OCI-LY3 (cell line): ENCODE data around the gene CD3E.

Source experiments
- H2AFZ ChIP-seq: fragments of 200-600, 300-600 bp; shearing (Covaris generic); 2 replicates; pipeline ENCODE4 v1.6.0; 2014; ENCODE audit warnings: antibody characterized with exemption, low read depth, low read length
- H3K27ac ChIP-seq: fragments of 200-600, 300-600 bp; sonication (generic); 2 replicates; pipeline ENCODE4 v1.5.1; 2014; ENCODE audit warnings: mild to moderate bottlenecking, low read length, moderate library complexity, mixed read lengths
- H3K27me3 ChIP-seq: fragments of 200-600, 300-600 bp; sonication (generic); 2 replicates; pipeline ENCODE4 v1.6.1; 2014; ENCODE audit warnings: low read depth, low read length, mixed read lengths
- H3K36me3 ChIP-seq: fragments of 200-600, 300-600 bp; sonication (generic); replicated peaks from 2 replicates; pipeline ENCODE3; 2014; ENCODE audit warnings: low read depth, low read length, mixed read lengths
- H3K4me1 ChIP-seq: fragments of 300-600, 200-600 bp; sonication (generic); 2 replicates; pipeline ENCODE4 v1.6.1; 2014; ENCODE audit warnings: low read length, mixed read lengths
- H3K4me2 ChIP-seq: fragments of 200-600, 300-600 bp; sonication (generic); 2 replicates; pipeline ENCODE4 v1.6.1; 2014; ENCODE audit warnings: low read length, mixed read lengths
- H3K4me3 ChIP-seq: fragments of 300-600, 200-600 bp; sonication (generic); 2 replicates; pipeline ENCODE4 v1.5.1; 2014; ENCODE audit warnings: antibody characterized with exemption, mild to moderate bottlenecking, low read length, moderate library complexity
- H3K79me2 ChIP-seq: fragments of 300-600, 200-600 bp; shearing (Covaris generic); 2 replicates; pipeline ENCODE4 v1.6.1; 2014; ENCODE audit warnings: mild to moderate bottlenecking, low read length, mixed read lengths
- H3K9ac ChIP-seq: fragments of 300-600, 200-600 bp; shearing (Covaris generic); 2 replicates; pipeline ENCODE4 v1.6.0; 2014; ENCODE audit warnings: mild to moderate bottlenecking, low read length, moderate library complexity
- H3K9me3 ChIP-seq: fragments of 200-600, 300-600 bp; shearing (Covaris generic); 2 replicates; pipeline ENCODE4 v1.6.1; 2014; ENCODE audit warnings: low read length, mixed read lengths; ENCODE audit not compliant: insufficient read depth
- H4K20me1 ChIP-seq: fragments of 200-600, 300-600 bp; sonication (generic); 2 replicates; pipeline ENCODE4 v1.6.1; 2016; ENCODE audit warnings: low read length, mixed read lengths; ENCODE audit not compliant: insufficient read depth
- EZH2phosphoT487 ChIP-seq: fragments of 200-600 bp; shearing (Covaris generic); IDR thresholded peaks from 2 replicates; pipeline ENCODE4 v1.6.1; 2018; ENCODE audit warnings: antibody characterized with exemption, mixed run types, low read depth
- TF ChIP-seq, protein P1 (sequence below): fragments of 200-600, 300-600 bp; sonication (generic); IDR thresholded peaks from 2 replicates; pipeline ENCODE4 v1.5.1; 2014; ENCODE audit warnings: antibody characterized with exemption, low read length, low read depth

CD3E gene

DNA sequence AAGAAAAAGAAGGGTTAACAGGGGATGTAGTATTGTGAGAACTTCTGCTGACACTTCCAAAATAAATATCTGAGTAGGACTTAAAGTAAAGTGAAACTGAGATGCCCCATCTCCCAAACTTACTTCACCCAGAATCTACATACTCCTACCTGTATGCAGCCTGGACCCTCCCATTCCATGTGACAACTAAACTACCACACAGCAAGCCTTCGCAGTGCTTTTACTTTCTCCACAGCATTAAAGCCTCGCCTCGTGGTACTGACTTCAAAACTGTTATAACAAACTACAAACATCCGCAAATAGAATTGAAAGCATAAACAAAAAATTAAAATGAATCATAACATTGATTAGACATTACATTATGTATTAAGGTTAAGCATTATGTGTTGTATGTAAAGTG, 41.4 kb upstream of the CD3E start:
- Histone ChIP-seq H3K27me3 (peaks cover 41% of the 10 kb centered on the region), H3K36me3 (no peaks in the 10 kb centered on the region), H3K4me3 (no peak overlapping the region), H3K9ac (no peak overlapping the region), H3K27ac (no peak overlapping the region), H3K9me3 (no peaks in the 10 kb centered on the region), H3K79me2 (no peaks in the 10 kb centered on the region), H2AFZ (no peak overlapping the region), H4K20me1 (no peaks in the 10 kb centered on the region), H3K4me1 (peaks cover 15% of the 10 kb centered on the region), H3K4me2 (no peak overlapping the region)
- TF ChIP-seq EZH2phosphoT487, result no peak
- TF ChIP-seq, protein P1, sequence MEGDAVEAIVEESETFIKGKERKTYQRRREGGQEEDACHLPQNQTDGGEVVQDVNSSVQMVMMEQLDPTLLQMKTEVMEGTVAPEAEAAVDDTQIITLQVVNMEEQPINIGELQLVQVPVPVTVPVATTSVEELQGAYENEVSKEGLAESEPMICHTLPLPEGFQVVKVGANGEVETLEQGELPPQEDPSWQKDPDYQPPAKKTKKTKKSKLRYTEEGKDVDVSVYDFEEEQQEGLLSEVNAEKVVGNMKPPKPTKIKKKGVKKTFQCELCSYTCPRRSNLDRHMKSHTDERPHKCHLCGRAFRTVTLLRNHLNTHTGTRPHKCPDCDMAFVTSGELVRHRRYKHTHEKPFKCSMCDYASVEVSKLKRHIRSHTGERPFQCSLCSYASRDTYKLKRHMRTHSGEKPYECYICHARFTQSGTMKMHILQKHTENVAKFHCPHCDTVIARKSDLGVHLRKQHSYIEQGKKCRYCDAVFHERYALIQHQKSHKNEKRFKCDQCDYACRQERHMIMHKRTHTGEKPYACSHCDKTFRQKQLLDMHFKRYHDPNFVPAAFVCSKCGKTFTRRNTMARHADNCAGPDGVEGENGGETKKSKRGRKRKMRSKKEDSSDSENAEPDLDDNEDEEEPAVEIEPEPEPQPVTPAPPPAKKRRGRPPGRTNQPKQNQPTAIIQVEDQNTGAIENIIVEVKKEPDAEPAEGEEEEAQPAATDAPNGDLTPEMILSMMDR, result no peak

DNA sequence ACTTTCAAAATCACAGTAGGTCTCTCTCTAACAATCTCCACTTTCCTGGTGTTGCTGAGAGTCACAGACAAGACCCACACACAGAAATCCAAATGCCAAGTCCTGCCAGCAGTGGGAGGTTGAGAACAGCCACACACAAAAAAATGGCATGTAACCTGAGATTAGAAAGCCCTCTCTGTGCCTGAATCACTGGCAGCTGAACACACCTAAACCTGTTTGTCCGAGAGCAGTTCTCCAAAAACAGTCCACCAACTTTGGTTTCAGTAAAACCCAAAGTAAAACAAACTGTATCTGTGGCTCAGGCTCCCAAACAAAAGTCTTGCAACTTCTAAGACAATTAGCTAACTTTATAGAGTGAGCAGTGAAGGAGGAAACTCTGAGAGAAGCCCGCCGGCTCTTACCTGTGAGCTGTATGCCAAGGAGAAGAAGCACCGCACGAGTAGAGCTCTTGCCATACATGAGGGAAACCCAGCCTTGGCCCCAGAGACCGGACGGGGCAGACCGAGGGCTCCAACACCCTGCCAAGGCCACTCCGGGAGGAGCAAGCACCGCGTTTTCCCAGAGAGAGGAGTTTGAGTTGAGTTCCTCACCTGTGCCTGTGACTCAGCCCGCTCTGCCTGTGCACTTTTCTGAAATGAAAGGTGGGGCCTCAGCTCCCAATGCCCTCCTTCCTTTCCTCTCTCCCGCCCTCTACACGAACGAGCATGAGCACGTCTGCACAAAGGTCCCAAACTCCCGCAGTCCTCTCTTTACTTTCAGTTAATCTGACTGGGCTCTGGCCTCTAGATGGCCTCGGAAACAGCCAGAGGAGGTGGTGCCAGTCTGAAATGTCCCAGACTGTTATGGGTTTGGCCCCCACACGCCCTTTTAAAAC, 40.6 kb upstream of the CD3E start, which contains the start of gene MPZL2:
Gene MPZL2 (minus strand): TSS at position 603 of the 874 bp plus-strand sequence. CDS start 144 bp downstream, at position 459.
- Histone ChIP-seq H3K79me2 (no peaks in the 10 kb centered on the region), H3K4me1 (peaks cover 15% of the 10 kb centered on the region), H3K9ac (no peak within 1 kb of the TSS), H3K4me2 (peak within 1 kb of the TSS; percentile 55), H3K27me3 (peaks cover 46% of the 10 kb centered on the region), H4K20me1 (no peaks in the 10 kb centered on the region), H3K27ac (no peak within 1 kb of the TSS), H3K36me3 (no peaks in the 10 kb centered on the region), H3K9me3 (no peaks in the 10 kb centered on the region), H3K4me3 (peak within 1 kb of the TSS; percentile 31), H2AFZ (peak within 1 kb of the TSS; percentile 37)
- no peak for TF ChIP-seq EZH2phosphoT487
- TF ChIP-seq, protein P1, result no peak

DNA sequence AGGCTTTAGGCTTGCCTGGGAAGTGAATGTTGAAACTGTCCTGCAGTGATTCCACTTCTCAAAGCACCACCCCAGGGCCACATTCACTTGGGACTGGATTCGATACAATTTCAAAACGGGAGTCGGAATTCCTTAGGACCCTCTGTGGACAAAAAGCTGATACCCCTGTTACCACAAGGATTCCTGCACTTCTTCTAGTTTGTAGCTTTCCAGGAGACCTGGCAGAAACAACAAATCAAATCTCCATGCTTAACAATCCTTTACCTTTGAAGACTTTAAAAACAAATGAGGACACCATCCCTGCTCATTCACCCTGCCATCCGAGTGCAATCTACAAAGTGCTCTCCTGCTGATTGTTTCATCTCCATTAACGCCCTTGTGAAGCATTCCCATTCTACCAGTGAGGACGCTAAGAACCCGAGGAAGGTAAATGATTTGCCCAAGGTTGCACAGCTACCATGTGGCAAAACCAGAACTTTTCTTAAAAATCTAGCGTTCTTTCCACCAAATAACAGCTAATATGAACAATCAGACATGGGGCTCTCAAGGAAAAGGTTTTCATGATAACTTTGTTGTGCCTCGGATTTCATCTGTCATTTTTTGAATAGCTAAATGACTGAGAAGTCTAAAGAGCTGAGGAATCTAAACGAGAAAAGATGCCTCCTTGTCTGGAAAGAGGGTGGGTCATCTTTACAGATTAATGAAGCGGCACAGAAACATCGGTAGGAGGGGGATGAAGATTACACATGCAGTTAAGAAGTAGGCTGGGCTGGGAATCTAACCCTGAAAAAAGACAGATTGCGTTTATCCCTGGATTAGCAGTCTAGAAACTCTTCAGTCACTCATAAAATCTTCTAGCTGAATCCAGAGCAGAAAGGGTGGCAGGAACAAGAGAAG, 39.7 kb upstream of the CD3E start:
- H3K9me3 ChIP-seq, result no peaks in the 10 kb centered on the region
- H3K4me1 ChIP-seq, result peaks cover 15% of the 10 kb centered on the region
- no peak overlapping the region for H3K9ac ChIP-seq
- no peaks in the 10 kb centered on the region for H3K79me2 ChIP-seq
- H3K27ac ChIP-seq, result no peak overlapping the region
- H2AFZ ChIP-seq, result no peak overlapping the region
- no peaks in the 10 kb centered on the region for H3K36me3 ChIP-seq
- peak overlapping the region; percentile 55 for H3K4me2 ChIP-seq
- no peaks in the 10 kb centered on the region for H4K20me1 ChIP-seq
- no peak for TF ChIP-seq EZH2phosphoT487
- TF ChIP-seq, protein P1, result no peak
- H3K27me3 ChIP-seq, result peaks cover 51% of the 10 kb centered on the region
- H3K4me3 ChIP-seq, result no peak overlapping the region

DNA sequence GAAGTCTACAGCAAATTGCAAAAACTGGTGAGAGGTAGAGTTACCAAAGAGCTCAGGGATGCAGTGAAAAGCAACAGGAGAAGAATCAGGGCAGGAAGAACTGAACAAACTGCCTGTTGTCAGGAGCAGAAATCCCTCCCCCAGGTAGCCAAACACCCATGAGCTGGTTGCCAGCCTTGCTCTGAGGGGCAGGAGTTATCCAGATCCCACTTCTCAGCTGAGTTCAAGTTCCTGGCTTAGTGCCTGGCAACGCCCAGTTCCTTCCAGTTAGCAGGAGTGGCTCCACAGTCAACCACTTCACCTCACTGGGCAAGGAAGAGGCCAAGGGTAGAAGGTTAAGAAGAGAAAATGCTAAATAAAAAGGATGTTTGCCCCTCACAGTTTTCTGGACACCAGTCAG, 38.6 kb upstream of the CD3E start:
- H3K4me3 ChIP-seq, result no peak overlapping the region
- no peak overlapping the region for H3K9ac ChIP-seq
- no peak overlapping the region for H3K4me2 ChIP-seq
- peaks cover 53% of the 10 kb centered on the region for H3K27me3 ChIP-seq
- peaks cover 15% of the 10 kb centered on the region for H3K4me1 ChIP-seq
- no peaks in the 10 kb centered on the region for H3K9me3 ChIP-seq
- no peaks in the 10 kb centered on the region for H3K79me2 ChIP-seq
- no peak overlapping the region for H2AFZ ChIP-seq
- no peaks in the 10 kb centered on the region for H3K36me3 ChIP-seq
- no peak overlapping the region for H3K27ac ChIP-seq
- no peaks in the 10 kb centered on the region for H4K20me1 ChIP-seq
- TF ChIP-seq, protein P1, result no peak
- TF ChIP-seq EZH2phosphoT487, result no peak
